Psoas muscle (tissue), 8 donors: ENCODE results near the gene CDH3. TPM values are rescaled to one million over a fixed set of nuclear protein-coding genes. Genes with fewer than 3 reads are reported as not detected.

Experiments
- ATAC-seq, 4 donors: fragments of 200-7000 bp; cut with Tn5 transposase; one replicate each; pipeline ENCODE4 v1.9.1; 2020; ENCODE audit warnings: moderate library complexity in 3 of 4, mild to moderate bottlenecking in 2 of 4
- DNase-seq, 2 donors: peaks; one replicate each; pipeline ENCODE4 v3.0.0-alpha.2; 2020
- H3K27ac ChIP-seq: fragments of 200-600 bp; one replicate; pipeline ENCODE4 v1.8.0; 2022
- H3K27me3 ChIP-seq, 3 donors: fragments of 200-600 bp in 1 of 3; one replicate each; pipeline versions ENCODE4 v1.6.1 to v1.8.0; 2013 to 2022; ENCODE audit warnings: low read length in 2 of 3, mild to moderate bottlenecking in 2 of 3, moderate library complexity in 1 of 3; ENCODE audit not compliant: insufficient read depth in 3 of 3
- H3K36me3 ChIP-seq, 2 donors: fragments of 200-600 bp in 1 of 2; one replicate each; pipeline versions ENCODE4 v1.6.1 to v1.8.0; 2013 to 2022; ENCODE audit warnings: low read depth in 1 of 2, mild to moderate bottlenecking in 1 of 2, moderate library complexity in 1 of 2; ENCODE audit not compliant: insufficient read depth in 1 of 2
- H3K4me1 ChIP-seq: fragments of 200-600 bp; one replicate; pipeline ENCODE4 v1.8.0; 2022
- H3K4me3 ChIP-seq: fragments of 200-600 bp; one replicate; pipeline ENCODE4 v1.8.0; 2022; ENCODE audit warnings: mild to moderate bottlenecking
- H3K9me3 ChIP-seq: fragments of 200-600 bp; one replicate; pipeline ENCODE4 v1.8.0; 2022
- CTCF ChIP-seq: fragments of 200-600 bp; IDR thresholded peaks from one replicate; pipeline ENCODE4 v1.8.0; 2022; ENCODE audit warnings: antibody characterized with exemption
- WGBS, 3 donors: extraction: QIAGEN DNeasy Blood & Tissue Kit; methylation state at CpG; one replicate each; pipeline versions ENCODE4 v1.1.6 to v1.1.7; 2013; 5-methylcytosine and 5-hydroxymethylcytosine counted together
- intact Hi-C, 2 donors: fragments of 100-400 bp; cut with DNase I; formaldehyde crosslinking; loops; one replicate each; pipeline versions ENCODE4 v1.11.0 to v1.14.2; 2022
- polyA plus RNA-seq, 3 donors: library from polyadenylated mRNA; stranded (reverse); fragments of 200-250 nt; gene quantifications; one replicate each; pipeline ENCODE4 v1.2.3, GENCODE V29; 2013
- total RNA-seq, 4 donors: library from RNA; stranded (reverse); fragmentation: NEBNext Ultra II Directional in 2 of 4; extraction: Animal tissue kit (Norgen Biotek cat#: 25700) in 2 of 4; gene quantifications; one replicate each; pipeline versions ENCODE4 v1.2.1 to v1.2.4, GENCODE V29; 2021 to 2023
- donor health status: healthy with polysubstance abuse.
- donor health status: DM: no; HTN: no; CAD: no; lungs with moderate emphysema.
- donor health status: Bipolar disorder and iron deficiency.
- donor health status: healthy.
- donor health status: DM: yes; HTN: yes; CAD: no.
- donor health status: DM: no; HTN: no; CAD: no.
- donor health status: DM: no; HTN: no; CAD: no.
- donor health status: DM: yes; HTN: yes; CAD: no.

Gene CDH3
- total and polyA plus RNA-seq, 7 donors: 0.05 to 0.21 TPM; not detected in 5

- Histone ChIP-seq H3K36me3 (no peaks in the 10 kb centered on the region), H3K27ac (no peak overlapping the region), H3K9me3 (no peaks in the 10 kb centered on the region), H3K27me3 (peaks cover 0 to 45% (median 18%) of the 10 kb centered on the region in 3 donors), H3K4me3 (no peak overlapping the region), H3K4me1 (no peaks in the 10 kb centered on the region)
- intact Hi-C loops: no loop called here
- ATAC-seq: no peak
- no peak for TF ChIP-seq CTCF
- 88 to 90% (median 89%) methylated on average over 12 of the region's 12 CpGs for WGBS, 3 donors
- DNase-seq: no peak
Measured at GRCh38 chr16:68736561-68736960, 91.5 kb downstream of the CDH3 start.

- Histone ChIP-seq H3K27me3 (peaks cover 0 to 42% (median 18%) of the 10 kb centered on the region in 3 donors), H3K9me3 (no peaks in the 10 kb centered on the region), H3K4me1 (no peaks in the 10 kb centered on the region), H3K27ac (no peak within 1 kb of the TSS), H3K4me3 (peak within 1 kb of the TSS; percentile 11), H3K36me3 (no peaks in the 10 kb centered on the region)
- ATAC-seq (no peak), DNase-seq (no peak)
- intact Hi-C loops: no loop called here
- 2% methylated on average over 33 to 63 of the region's 63 CpGs for WGBS, 3 donors
- no peak for TF ChIP-seq CTCF
Measured at GRCh38 chr16:68737046-68737729, 92.1 kb downstream of the CDH3 start, which contains the start of gene CDH1. TSS of gene CDH1 (plus strand) at chr16:68737292. CDS start at chr16:68737416, 124 bp downstream.

- TF ChIP-seq CTCF: no peak
- intact Hi-C loops: no loop called here
- ATAC-seq (no peak), DNase-seq (no peak)
- Histone ChIP-seq H3K27me3 (peaks cover 0 to 42% (median 18%) of the 10 kb centered on the region in 3 donors), H3K27ac (no peak overlapping the region), H3K36me3 (no peaks in the 10 kb centered on the region), H3K4me3 (no peak overlapping the region), H3K4me1 (no peaks in the 10 kb centered on the region), H3K9me3 (no peaks in the 10 kb centered on the region)
- 7 to 9% (median 8%) methylated on average over 43 to 58 of the region's 58 CpGs for WGBS, 3 donors
Measured at GRCh38 chr16:68737730-68738629, 92.9 kb downstream of the CDH3 start.

- TF ChIP-seq CTCF: no peak
- H3K27me3 ChIP-seq: peaks cover 0 to 35% (median 15%) of the 10 kb centered on the region in 3 donors
- intact Hi-C loops: no loop called here
Measured at GRCh38 chr16:68739964-68740627, 95.0 kb downstream of the CDH3 start.

More at GRCh38 chr16:68739964-68740627, 95.0 kb downstream of the CDH3 start:
- WGBS, 3 donors: 75 to 78% (median 75%) methylated on average over 7 of the region's 7 CpGs
- Histone ChIP-seq H3K27ac (no peak overlapping the region), H3K9me3 (no peaks in the 10 kb centered on the region), H3K4me1 (no peaks in the 10 kb centered on the region), H3K4me3 (no peak overlapping the region), H3K36me3 (no peaks in the 10 kb centered on the region)
- ATAC-seq: no peak
- no peak for DNase-seq
